DMS53 (cell line): ENCODE results near the gene PPM1H.

ENCODE experiments used
- DNase-seq: peaks from one replicate; lab custom pipeline; 2025; lab: John Stamatoyannopoulos, UW

The PPM1H gene

DNA sequence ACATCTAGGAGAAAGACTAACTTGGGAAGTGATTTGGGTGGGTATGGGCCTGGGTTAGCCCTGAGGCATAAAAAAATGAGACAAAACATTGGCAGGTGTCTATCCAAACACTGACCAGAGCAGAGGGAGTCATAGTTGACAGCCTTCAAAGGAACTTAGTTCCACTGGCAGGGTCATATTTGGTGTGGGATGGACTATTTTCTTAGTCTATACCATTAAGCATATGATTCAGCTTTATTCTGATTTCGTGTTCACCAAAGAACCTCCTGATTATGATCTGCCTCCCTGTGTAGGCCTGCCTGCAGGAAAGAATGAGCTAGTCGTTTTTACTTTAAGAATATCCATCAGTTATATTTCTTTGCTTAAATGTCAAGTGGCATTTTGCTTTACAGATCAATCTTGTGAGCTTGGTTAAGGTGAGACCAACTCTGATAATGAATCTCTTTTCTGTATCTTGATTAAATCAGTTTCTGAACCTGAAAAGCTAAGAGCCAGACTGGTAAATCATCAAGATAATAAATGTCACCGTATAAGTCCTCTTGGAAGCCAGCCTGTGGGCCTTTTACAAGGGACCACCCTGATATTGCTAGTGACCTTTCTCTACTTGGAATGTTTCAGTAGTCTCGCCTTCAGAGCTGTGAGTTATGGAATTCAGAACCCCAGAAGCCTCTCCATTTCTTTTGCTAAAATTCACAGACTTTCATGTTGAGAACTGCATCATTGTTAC is 285.4 kb downstream of the PPM1H start:
- DNase-seq: no peak

DNA sequence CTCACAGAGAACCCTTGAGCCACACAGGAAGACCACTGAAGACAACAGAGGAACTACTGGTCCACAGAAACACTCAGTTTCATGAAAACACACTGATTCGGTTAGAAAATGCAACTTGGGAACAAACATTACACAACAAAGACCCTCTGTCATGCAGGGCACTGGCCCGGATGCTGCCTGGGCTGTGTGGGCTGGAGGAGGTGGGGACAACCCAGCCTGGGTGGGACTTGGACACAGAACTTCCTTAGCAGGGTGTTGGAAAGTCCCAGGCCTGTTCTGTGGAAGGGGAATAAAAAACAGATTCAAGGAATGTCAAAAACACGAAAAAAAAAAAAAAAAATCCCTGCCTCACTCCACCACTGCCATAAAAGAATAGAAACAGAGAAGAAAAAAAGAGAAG is 287.4 kb downstream of the PPM1H start:
- DNase-seq: no peak

DNA sequence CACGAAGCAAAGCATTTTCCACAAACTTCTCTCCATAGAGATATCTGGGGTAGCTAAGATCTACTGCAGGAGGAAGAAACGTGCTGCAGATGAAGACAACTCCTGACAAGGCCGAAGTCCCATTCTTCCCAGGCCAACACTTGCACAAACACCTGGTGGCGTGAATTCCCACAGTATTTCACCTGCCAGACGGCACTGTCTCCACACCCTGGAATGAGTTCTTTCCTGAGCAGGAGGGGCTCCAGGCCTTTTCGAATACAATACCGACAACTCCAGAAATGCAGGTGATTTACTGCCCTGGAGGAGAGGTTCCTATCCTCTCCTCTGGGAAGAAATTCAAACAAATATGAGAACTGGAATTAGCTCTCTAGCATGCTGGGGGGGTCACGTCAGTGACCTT is 288.4 kb downstream of the PPM1H start:
- no peak for DNase-seq

DNA sequence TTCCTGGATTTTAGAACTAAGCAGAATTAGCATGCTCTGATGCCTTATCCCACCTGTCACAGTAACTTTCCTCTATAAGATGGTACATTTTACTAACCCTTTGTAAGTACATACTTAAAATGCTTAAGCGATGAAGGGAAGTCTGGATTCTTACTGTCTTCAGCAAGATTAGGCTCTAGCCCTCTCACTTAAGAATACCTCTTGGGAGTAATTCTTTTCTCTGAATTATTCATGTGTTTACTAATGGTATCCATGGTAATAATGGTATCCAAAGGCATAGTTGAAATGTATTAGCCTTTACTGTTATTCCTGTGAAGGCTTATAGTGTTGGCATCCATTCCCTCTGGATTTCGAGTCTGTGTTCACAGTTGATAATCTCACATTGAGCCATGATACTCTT is 291.5 kb downstream of the PPM1H start:
- DNase-seq: no peak

DNA sequence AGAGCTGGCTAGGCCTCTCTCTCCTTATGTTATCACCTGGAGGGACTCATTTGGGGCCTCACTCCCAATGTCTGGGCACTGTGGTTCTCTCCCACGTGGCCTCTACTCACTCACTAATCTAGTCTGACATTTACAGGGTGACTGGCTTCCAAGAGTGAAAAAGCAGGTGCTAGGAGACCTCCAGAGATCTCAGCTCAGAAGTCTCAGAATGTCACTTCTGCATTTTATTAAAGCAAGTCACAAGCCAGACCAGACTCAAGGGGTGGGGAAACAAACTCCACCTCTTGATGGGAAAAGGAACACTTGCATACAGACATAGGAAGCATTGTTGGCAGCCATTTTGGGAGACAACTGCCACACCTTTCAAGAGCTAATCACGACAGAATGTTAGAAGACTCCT is 292.5 kb downstream of the PPM1H start:
- no peak for DNase-seq

DNA sequence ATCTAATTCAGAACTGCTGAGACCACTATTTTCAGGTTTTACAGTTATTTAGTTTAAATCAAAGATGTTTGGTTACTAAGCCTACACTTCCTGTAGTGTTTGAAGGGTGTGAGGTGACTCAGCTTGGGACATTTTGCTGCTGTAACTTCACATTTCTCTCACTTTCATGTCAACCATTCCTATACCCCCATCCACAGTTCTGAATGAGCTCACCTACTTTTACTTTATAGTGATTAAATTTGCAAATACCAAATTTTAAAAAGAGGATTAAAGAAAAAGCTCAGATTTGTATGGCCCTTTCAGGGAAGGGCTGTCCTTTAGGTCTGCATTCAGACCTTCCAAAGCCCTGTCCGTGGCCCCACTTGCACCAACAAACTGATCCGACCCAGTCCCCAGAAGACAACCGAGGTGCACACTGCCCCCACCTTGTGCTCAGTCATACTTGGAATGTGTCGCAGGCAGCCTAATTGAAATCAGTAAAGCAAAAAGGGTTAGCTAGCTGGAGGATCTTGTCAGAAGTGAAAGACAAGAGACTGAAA is 294.0 kb downstream of the PPM1H start:
- peak; percentile 63 for DNase-seq

DNA sequence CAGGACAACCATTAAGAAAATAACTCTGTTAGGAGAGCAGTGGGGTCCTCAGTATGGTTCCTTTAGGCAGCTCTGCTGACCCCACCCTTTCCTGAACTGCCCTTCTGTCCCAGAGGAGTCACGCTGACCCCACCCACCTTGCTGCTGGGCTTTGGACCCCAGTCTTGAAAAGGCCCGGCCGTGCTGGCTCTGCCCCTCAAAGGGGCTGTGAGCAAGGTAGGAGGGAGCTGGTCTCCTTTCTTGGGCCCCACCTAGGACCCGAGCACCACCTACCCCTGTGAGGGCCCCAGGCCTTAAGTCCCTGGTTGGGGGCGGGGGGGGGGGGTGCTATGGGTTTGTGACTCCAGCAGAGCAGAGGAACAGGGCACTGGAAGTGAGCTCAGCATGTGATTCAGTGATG is 297.3 kb downstream of the PPM1H start:
- DNase-seq: no peak

DNA sequence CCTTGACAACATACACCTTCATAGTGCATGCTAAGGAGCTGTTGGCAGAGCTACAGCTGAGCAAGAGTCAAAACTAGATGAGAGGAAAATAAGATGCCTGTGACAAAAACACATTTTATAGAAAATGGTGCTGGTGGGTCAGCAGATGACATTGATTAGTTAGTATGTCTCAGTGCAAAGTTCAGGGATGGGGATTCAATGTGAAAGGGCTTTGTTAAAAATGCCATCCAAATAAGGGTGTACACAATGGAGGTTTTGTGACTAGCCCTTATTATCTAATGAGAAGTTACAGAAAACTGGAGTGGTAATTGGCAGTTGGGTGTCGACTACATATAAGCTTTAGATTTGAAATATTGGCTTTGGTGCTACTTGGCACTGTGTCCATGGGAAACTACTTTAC is 299.3 kb downstream of the PPM1H start:
- no peak for DNase-seq

DNA sequence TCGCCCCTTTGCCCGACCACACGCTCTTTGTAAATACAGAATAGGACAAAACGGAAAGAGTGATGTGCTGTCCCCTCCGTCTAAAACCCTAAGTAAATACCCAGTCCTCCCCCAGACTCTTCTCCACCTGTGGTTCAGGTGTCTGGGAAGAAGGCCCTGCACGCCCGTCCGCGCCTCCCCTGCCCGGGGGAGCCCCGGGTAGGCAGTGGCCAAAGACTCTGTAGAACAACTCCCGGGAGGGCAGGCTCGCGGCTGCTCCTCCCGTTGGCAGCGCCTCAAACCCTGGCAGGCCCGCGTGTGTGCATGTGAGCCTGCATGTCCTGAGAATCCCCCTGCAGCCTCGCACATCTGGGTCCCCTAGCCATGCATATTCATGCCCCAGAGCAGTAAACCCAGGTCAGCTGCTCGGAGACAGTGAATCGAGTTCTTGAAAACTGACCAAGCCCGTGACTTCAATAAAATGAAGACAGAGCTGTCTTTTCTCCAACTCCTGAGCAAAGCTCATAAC is 302.5 kb downstream of the PPM1H start:
- DNase-seq: peak; percentile 70

DNA sequence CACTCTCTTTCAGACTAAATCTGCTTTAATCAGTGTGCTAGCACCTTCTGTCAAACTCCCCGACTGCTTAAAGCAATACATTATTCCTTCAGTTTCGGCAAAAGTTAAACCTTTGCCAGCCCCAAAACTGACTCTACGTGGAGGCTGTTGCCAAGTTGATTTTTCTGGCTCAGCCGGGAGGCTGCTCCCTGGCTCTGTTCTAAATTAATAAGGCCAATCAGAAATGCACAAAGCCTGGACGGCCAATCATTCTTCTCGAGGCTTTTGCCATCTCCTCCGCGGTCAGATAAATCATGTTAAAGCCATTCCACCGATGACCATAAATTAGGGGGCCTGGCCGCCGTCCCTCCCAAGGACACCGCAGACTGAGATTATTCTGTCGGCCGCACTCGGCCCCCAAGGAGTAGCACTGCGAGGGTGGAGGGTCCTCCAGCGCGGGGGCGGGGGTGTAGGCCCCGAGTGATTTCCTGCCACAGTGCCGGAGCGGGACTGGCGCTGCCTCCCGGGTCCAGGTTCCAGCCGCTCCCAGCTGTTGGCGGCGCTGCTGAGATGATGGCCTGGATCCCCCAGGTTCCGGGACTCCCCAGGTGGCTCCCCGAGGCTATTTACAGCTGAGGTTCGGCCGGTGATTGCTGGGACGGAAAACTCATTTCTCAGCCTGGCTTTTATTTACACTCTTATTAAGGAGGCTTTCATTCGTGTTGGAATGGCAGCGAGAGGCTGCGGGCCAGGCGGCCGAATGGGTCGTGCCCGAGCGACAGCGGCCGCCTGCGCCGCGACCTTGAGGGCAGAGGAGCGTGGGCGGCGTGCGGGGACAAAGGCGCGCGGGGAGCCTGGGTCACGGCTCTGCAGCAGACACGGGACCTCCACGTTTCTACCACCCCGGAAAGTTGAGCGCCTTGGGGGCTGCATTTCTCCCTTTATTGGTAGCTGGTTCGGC is 303.2 kb downstream of the PPM1H start:
- DNase-seq: peak; percentile 79

DNA sequence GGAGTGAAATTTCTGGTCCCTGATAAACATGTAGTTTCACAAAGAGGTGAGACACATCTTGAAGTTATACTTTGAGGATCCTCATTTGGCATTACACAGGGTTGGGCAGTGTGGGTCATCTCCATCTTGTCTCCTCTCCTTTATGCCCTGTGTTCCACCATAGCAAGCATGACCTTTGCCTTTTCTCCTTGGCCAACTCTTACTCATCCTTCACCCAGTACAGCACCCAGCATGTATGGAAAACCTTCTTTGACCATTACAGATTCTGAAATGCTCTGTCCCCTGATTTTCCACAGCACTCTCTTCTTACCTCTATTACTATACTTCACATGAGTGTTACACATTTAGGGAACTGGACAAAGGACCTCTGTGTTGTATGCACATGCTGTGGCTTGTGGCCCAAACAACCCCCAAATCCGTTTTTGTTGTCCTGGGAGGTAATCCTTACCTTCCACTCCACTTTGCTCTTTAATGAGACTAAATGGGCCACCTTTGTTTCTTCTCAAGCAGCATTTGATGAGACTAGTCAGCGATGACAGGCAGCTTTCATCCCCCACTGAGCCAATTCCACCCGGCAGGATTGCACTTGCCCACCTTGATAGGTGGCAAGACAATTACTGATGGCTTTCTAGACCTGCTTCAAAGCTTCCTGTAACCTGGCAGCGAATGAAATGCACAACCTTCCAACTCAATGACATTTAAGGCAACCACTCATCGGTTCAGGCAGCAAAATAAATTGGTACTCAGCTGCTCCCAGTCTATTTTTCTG is 304.8 kb downstream of the PPM1H start:
- DNase-seq: no peak

DNA sequence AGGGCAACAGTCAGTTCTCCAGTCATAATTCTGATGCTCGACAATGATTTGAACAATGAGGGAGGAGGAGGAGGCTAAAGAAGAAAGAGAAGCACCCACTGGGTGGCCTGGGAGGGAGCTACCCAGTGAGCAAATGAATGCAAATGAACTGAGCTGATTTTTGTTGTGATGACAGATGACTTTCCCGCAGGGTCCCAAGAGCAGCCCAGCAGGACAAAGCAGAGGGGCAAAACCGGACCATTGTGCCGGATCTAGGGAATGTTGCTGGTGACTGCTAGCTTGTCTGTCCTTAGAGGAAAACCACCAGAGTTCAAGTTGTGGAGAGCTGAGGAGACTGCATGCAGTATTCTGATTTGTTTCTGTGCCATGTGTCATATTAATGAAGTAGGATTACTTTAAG is 305.5 kb downstream of the PPM1H start:
- no peak for DNase-seq

DNA sequence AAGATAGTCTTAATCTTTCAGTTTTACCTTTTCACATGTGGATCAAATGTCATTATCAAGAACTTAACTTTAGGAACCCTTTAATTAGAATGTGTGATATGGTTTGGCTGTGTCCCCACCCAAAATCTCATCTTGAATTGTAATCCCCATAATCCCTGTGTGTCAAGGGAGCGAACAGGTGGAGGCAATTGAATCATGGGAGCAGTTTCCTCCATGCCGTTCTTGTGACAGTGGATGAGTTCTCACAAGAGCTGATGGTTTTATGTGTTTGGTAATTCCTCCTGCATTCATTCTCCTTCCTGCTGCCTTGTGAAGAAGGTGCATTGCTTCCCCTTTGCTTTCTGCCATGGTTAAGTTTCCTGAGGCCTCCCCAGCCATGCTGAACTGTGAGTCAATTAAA is 307.8 kb downstream of the PPM1H start:
- DNase-seq: no peak

DNA sequence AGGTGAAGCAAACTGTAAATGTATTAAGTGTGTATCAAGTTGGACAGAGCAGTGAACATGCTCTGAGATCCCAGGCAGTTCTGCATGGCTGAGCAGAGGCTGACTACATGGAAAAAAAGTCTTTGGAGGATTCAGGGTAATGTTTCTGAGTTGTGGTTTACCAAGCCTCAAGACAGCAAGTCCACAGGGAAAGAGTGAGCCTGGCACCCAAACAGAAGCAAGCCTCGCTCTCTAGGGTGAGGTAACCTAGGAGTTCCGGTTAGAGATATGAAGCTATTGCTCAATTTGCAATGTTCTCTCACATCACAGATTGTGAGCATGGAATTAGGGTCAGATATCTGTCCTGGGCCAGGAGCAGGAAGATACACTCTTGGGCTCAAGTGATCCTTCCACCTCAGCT is 309.7 kb downstream of the PPM1H start:
- no peak for DNase-seq

DNA sequence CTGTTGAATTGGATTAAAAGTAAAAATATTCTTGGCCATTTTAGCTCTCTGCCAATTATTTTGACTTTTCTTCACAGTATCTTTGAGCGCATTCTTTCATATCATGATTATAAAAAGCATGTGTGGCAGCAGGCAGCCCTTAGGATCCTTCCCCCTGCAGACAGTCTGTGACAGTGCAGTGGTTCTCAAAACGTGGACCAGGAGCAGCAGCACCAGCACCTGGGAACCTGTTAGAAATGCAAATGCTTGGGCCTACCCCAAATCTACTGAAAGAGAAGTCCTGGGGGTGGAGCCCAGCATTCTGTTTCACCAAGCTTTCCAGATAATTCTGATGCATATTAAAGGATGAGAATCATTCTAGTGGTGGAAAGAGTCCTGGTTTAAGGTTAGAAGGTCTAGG is 312.8 kb downstream of the PPM1H start:
- DNase-seq: no peak

DNA sequence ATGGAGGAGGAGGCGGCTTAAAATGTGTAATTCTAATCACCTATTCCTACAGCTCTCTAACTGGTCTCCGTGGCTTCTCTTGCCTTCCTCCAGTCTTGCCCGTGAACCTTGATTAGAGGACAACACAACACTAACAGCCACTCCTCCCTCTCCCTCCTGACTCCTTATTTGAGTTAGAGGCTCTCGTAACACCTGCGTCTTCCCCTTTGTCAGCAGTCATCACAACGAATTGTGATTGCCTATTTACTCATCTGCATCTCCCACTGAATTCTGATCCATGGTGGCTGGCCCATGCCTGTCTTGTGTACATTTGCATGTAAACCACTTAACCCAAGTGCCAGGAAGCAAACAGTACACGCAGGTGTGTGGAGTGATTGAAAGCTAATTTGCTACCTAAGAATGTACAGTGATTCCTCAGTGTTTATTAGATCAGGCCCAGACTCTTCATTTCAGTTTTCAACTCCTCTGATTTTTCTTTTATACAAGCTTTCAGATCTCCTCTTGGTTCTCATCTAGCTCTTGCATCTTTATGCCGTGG is 313.8 kb downstream of the PPM1H start:
- peak; percentile 98 for DNase-seq

DNA sequence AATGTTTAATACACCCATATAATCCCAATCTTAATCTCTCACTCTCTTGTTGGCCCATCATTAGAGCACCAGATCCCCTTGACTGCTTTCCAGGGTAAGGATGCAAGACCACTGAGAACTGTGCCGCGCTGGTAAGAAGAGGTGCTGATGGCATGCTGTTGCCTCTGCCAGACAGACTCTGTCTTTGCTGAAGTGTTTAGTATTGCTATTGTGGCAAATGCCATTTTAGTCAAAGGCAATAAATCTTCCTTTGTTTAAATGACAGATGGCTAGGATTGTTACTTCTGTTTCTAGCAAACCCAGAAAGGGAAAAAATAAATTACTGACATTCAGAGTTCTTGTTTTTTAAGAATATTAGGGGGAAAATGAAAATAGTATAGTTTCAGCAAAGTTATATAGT is 316.0 kb downstream of the PPM1H start:
- peak; percentile 43 for DNase-seq

DNA sequence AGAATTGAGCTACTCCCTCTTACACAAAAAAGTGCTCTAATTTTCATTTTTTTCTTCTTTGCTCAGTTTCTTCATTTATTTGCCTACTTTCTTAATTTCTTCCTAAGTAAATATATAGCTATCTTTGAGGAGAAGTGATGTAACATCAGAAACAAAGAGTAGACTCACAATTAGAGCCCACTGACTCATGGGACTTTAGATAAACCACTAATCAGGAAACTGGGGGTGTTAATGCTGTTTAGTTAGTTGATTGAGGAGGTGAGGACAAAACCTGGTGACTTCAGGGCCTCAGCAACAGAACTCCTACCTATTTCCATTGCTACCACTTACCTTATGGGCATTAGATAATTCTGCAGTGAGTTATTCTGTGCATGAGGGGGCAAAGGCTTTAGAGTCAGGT is 316.6 kb downstream of the PPM1H start:
- no peak for DNase-seq

DNA sequence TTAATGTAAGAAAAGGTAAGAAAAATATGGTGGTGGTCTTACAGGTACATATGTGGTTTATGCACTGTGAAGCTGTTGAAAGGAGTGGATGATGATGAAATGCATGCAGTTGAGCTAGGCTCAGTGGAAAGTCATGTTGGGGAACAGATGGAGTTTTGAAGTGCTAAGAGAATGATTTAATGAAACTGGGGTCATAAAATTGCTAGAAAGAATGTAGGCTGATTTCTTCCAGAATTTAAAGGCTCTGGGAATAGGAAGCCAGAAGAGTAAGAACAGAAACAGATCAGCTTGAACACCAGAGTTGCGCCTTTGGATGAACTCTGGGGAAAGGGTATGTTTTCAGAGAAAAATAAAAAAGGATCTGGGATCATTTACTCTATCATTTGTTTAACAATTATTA is 321.9 kb downstream of the PPM1H start:
- DNase-seq: no peak

DNA sequence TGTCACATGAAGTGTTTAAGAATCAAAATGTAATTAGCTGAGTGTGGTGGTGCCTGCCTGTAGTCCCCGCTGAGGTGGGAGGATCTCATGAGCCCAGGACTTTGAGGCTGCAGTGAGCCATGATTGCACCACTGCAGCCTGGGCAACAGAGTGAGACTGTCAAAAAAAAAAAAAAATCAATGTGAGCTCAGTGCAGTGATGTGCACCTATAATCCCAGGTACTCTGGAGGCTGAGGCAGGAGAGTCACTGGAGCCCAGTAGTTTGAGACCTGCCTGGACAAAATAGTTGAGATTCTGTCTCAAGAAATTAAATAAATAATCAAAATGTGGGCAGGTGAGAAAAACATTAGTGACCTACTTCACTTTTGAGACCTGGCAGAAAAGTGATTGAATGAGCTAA is 328.3 kb downstream of the PPM1H start:
- no peak for DNase-seq

DNA sequence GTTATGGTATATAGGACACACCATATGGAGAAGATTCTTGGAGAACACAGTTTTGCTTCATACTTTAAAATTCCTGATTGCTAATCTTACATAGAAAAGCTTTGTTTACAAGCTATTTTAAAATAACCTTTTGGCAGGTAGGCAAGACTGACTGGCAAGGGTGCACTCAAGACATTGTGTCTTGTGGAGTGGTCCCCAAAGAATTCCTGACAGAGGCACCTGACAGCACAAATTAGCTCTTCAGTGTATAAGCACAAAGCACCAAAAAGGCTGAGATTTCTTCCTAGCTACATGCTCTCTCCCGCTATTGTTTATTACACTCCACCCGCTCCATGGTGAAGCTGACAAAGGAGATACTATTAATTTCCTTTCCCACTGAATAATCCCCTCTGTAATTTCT is 329.0 kb downstream of the PPM1H start:
- DNase-seq: no peak

DNA sequence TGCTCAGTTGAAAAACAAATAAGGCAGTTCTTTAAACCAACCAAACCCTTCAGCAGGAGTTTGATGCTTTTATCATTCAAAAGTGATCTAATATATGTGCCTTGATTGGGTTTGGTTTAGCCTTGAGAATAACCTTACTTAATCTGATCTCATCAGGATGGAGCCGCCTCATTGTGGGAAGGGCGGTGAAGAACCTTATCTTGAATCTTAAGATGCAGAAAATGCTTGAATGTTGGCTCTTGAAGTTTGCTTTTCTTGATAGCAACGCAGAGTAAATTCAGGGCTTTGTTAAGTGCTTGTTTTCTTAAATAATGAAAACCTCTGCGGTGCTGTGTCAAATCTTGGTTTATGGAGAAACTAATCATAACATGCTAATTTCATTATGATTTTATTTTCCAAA is 330.1 kb downstream of the PPM1H start:
- DNase-seq: no peak
